ENCODE measurements around the gene PDE9A. TPM values are rescaled to one million over a fixed set of nuclear protein-coding genes. Genes with fewer than 3 reads are reported as not detected.

PDE9A gene
- total and polyA plus RNA-seq, 2 donors (not counting 3 experiments of a cell fraction or from before 2014, with no cell fraction given): 0.28 to 2.2 TPM

DNA sequence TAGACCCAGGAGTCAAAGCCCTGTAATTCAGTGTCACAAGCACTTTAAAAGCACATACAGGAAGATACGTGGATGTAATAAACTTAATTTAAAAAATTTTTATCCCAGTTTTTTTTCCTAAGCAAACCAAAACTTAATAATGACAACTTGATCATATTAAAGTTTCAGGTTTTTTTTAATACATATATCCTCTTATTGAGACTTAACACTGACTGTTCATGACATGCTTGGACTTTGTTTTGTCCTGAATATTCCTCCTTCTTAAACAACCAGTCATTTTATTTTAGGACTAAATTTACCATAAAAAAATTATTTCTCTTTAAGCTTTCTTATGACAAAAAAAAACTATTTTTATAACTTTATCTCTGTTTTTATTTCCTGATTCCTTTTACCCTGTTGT, 161.8 kb downstream of the PDE9A start:
- Histone ChIP-seq H3K27me3 (ENCODE audit: control insufficient read depth in 2 of 2, insufficient read depth in 2 of 2, low read length in 2 of 2) (peaks cover 1 to 6% of the 10 kb centered on the region in 2 experiments), H3K79me2 (ENCODE audit: control insufficient read depth, insufficient read depth, low read length) (no peaks in the 10 kb centered on the region), H3K27ac (ENCODE audit: insufficient read depth, low read depth, low read length) (no peak overlapping the region), H3K9me3 (replicated peaks; ENCODE audit: control insufficient read depth, insufficient read depth, low read length) (no peaks in the 10 kb centered on the region), H4K20me1 (replicated peaks; ENCODE audit: control insufficient read depth, extremely low read depth, insufficient read depth, low read length) (no peaks in the 10 kb centered on the region), H3K36me3 (ENCODE audit: control insufficient read depth in 2 of 2, extremely low read depth in 1 of 2, insufficient read depth in 2 of 2, low read length in 2 of 2) (no peaks in the 10 kb centered on the region), H3K4me1 (ENCODE audit: control insufficient read depth, extremely low read depth, insufficient read depth, low read length) (no peaks in the 10 kb centered on the region), H3K9me1 (replicated peaks; ENCODE audit: control insufficient read depth, extremely low read depth, insufficient read depth, low read length) (no peaks in the 10 kb centered on the region), H3K9ac (replicated peaks; ENCODE audit: extremely low read depth, insufficient read depth, low read length) (no peak overlapping the region), H3K4me2 (ENCODE audit: insufficient read depth, low read length) (no peak overlapping the region), H3K4me3 (replicated peaks in 1 of 3; ENCODE audit: insufficient read depth in 1 of 3, low read depth in 1 of 3, low read length in 3 of 3) (no peak overlapping the region), H2AFZ (ENCODE audit: low read depth, low read length) (no peak overlapping the region)
- POLR2A ChIA-PET: no interaction called here
- no peak for DNase-seq (ENCODE audit: low read depth, low spot score)
- FAIRE-seq: no peak
- no peak for TF ChIP-seq POLR2A (IDR thresholded peaks at IDR 0.05; ENCODE audit: low read depth, low read length)
- no peak for TF ChIP-seq JUN (IDR thresholded peaks at IDR 0.05; ENCODE audit: borderline replicate concordance, insufficient read depth, insufficient read length, low read depth)
- TF ChIP-seq GATA2 (IDR thresholded peaks at IDR 0.05; ENCODE audit: insufficient read depth, insufficient read length, low read depth, low read length): no peak
- TF ChIP-seq MYC (IDR thresholded peaks at IDR 0.05; ENCODE audit: low read depth, low read length): no peak
- TF ChIP-seq, protein P1, sequence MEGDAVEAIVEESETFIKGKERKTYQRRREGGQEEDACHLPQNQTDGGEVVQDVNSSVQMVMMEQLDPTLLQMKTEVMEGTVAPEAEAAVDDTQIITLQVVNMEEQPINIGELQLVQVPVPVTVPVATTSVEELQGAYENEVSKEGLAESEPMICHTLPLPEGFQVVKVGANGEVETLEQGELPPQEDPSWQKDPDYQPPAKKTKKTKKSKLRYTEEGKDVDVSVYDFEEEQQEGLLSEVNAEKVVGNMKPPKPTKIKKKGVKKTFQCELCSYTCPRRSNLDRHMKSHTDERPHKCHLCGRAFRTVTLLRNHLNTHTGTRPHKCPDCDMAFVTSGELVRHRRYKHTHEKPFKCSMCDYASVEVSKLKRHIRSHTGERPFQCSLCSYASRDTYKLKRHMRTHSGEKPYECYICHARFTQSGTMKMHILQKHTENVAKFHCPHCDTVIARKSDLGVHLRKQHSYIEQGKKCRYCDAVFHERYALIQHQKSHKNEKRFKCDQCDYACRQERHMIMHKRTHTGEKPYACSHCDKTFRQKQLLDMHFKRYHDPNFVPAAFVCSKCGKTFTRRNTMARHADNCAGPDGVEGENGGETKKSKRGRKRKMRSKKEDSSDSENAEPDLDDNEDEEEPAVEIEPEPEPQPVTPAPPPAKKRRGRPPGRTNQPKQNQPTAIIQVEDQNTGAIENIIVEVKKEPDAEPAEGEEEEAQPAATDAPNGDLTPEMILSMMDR (IDR thresholded peaks at IDR 0.05; ENCODE audit: extremely low read depth in 1 of 2, insufficient read depth in 1 of 2, low read depth in 1 of 2, low read length in 2 of 2): no peak
- no peak for TF ChIP-seq MAX (IDR thresholded peaks at IDR 0.05; ENCODE audit: insufficient read depth, insufficient read length)
- no peak for TF ChIP-seq FOS (IDR thresholded peaks at IDR 0.05; ENCODE audit: borderline replicate concordance, insufficient read depth, low read length)
- TF ChIP-seq EZH2 (IDR thresholded peaks at IDR 0.05; ENCODE audit: borderline replicate concordance, low read depth, low read length, severe bottlenecking): no peak
- no peak for TF ChIP-seq POLR2AphosphoS5 (IDR thresholded peaks at IDR 0.05; ENCODE audit: insufficient read depth, low read depth, low read length)
- intact Hi-C loops (cut with micrococcal nuclease) (loop anchor here (5.0 to 10.0 kb wide), 2 partner anchors 90 to 223 kb away; no protein-coding TSS in a partner anchor), dilution Hi-C loops (cut with MboI; ENCODE audit: extremely low pct_ligation_motif_present, low sequenced_read_pairs) (no loop called here)
- no TSS peak for BruUV-seq (replicated peaks)
- CTCF ChIA-PET: interaction anchor here (1.1 to 1.4 kb wide), 2 partner anchors 221 to 222 kb away, joined by 3 to 6 read pairs; no protein-coding TSS in a partner anchor
